Neuron (in vitro differentiated cells): Measurements from ENCODE around the gene CHD8.

Experiments used
- H2AFZ ChIP-seq: one replicate; pipeline ENCODE4 v1.6.1; 2013; ENCODE audit warnings: low read depth, mild to moderate bottlenecking, inconsistent platforms, low read length, moderate library complexity
- H3K27me3 ChIP-seq: one replicate; pipeline ENCODE4 v1.6.1; 2013; ENCODE audit warnings: low read length; ENCODE audit not compliant: insufficient read depth
- H3K36me3 ChIP-seq: one replicate; pipeline ENCODE4 v1.6.1; 2013; ENCODE audit warnings: low read length; ENCODE audit not compliant: insufficient read depth
- H3K4me1 ChIP-seq: one replicate; pipeline ENCODE4 v1.6.1; 2013; ENCODE audit warnings: low read length; ENCODE audit not compliant: insufficient read depth
- H3K4me3 ChIP-seq: 2 replicates; pipeline ENCODE4 v1.5.1; 2013; ENCODE audit warnings: mild to moderate bottlenecking, low read length, moderate library complexity
- H3K9me3 ChIP-seq: one replicate; pipeline ENCODE4 v1.6.1; 2013; ENCODE audit warnings: low read length

The CHD8 gene

GRCh38 chr14:21414137-21414631, 41.7 kb downstream of the CHD8 start:
- H3K4me1 ChIP-seq: no peaks in the 10 kb centered on the region
- no peaks in the 10 kb centered on the region for H3K27me3 ChIP-seq
- H3K9me3 ChIP-seq: no peaks in the 10 kb centered on the region
- peaks cover 85% of the 10 kb centered on the region for H3K36me3 ChIP-seq
- H3K4me3 ChIP-seq: no peak overlapping the region
- no peak overlapping the region for H2AFZ ChIP-seq

DNA sequence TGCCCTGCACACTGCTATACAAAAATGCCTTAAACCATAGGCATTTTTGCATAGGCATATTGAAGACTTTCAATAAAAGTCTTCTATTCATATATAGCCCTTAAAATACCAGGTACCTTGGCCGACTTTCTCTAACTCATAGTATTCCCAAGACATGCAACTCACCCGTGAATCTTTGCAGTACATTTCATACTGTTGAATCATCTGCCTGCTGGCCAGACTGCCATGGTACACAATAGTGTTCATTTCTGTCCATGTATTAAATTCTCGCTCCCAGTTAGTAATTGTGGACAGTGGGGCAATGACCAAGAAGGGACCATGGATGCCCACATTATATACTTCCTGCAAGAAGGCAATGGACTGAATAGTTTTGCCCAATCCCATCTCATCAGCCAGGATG, 47.8 kb downstream of the CHD8 start:
- H3K36me3 ChIP-seq: peaks cover 94% of the 10 kb centered on the region
- H3K9me3 ChIP-seq: no peaks in the 10 kb centered on the region
- no peak overlapping the region for H2AFZ ChIP-seq
- no peaks in the 10 kb centered on the region for H3K4me1 ChIP-seq
- H3K4me3 ChIP-seq: no peak overlapping the region
- H3K27me3 ChIP-seq: no peaks in the 10 kb centered on the region

GRCh38 chr14:21406213-21406612, 49.7 kb downstream of the CHD8 start:
- Histone ChIP-seq H3K27me3 (no peaks in the 10 kb centered on the region), H2AFZ (no peak overlapping the region), H3K9me3 (no peaks in the 10 kb centered on the region), H3K36me3 (peaks cover 93% of the 10 kb centered on the region), H3K4me1 (no peaks in the 10 kb centered on the region), H3K4me3 (no peak overlapping the region)

DNA sequence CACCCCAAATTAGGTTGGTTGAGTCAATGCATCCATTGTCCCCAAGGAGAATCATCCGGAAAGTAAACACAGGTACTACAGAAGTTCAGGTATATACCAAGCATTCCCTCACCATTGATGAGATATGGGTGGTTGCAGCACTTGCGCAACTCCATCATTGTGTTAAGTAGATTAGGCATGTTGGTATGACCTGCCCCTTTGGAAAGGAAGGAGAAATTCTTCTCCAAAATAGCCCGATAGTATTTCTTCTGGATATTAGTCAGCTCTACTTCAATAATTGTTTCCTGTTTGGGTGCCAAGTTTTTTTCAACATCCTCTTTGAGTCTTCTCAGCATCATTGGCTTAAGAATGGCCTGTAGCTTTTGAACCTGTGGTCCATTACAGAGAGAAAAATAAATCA, 50.8 kb downstream of the CHD8 start:
- no peak overlapping the region for H3K4me3 ChIP-seq
- H3K27me3 ChIP-seq: no peaks in the 10 kb centered on the region
- no peaks in the 10 kb centered on the region for H3K4me1 ChIP-seq
- H3K36me3 ChIP-seq: peaks cover 93% of the 10 kb centered on the region
- H2AFZ ChIP-seq: no peak overlapping the region
- no peaks in the 10 kb centered on the region for H3K9me3 ChIP-seq

DNA sequence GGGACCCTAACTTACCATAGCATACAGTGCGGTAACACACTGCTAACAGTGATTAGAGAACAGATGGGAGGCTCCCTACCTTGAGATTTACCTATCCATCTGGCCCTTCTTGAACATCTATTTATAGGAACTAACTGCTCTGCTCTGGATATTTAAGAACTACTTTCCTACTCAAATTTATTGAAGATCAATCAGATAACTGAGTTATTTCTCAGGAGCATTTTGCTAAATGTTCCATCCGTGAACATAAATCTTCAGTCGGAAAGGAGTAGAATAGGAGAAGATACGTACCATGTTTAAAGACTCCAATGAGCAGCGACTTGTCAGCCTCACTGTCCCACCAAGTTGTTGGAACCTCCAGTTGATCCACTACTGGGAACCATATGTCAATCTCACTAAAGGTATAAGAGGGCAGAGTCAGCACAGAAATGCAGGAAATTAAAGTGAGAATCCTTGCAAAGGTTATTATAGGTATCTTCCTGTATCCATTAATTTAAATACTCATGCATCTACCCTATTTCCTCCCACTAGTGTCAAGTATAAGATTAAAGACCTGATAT, 56.5 kb downstream of the CHD8 start:
- H2AFZ ChIP-seq: no peak overlapping the region
- H3K36me3 ChIP-seq: peaks cover 92% of the 10 kb centered on the region
- H3K4me1 ChIP-seq: no peaks in the 10 kb centered on the region
- no peaks in the 10 kb centered on the region for H3K27me3 ChIP-seq
- H3K4me3 ChIP-seq: no peak overlapping the region
- no peaks in the 10 kb centered on the region for H3K9me3 ChIP-seq

GRCh38 chr14:21398901-21399300, 57.0 kb downstream of the CHD8 start:
- Histone ChIP-seq H2AFZ (no peak overlapping the region), H3K9me3 (no peaks in the 10 kb centered on the region), H3K4me3 (no peak overlapping the region), H3K36me3 (peaks cover 93% of the 10 kb centered on the region), H3K4me1 (no peaks in the 10 kb centered on the region), H3K27me3 (no peaks in the 10 kb centered on the region)

- Histone ChIP-seq H3K27me3 (no peaks in the 10 kb centered on the region), H3K9me3 (no peaks in the 10 kb centered on the region), H3K36me3 (peaks cover 96% of the 10 kb centered on the region), H3K4me3 (no peak overlapping the region), H3K4me1 (no peaks in the 10 kb centered on the region), H2AFZ (no peak overlapping the region)
These were observed 60.5 kb downstream of the CHD8 start for GRCh38 chr14:21395450-21395849.

DNA sequence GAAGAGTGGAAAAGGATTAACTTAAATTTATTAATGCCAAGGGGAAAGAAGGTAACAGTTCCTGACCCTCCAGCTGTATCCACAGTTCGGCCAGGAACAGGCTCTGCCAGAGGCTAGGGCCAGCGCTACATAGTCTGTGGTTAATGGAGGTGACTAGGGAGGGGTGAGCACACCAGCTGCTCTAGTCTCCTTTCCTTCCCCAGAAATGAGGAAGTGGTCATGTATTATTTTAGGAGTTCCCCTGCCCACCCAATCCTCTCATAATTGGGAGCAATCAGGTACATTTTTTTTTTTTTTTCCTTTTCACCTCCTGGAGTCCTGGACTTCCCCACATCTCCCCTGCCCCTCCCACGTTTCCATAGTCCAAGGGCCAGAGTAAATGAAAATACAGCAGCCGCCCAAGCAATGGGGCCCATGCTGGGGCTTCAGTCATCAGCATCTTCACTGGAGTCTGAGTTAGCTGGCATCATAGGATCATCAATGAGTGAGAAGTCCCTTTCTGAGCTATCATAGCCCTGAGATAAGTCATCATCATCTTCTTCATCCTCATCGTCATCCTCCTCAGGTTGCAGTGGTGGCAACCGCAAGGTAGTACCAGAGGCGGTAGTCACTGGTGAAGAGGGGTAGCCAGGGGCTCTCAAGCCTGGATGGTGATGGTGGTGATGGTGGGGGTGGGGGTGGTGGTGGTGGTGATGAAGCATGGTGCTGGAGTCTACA, 70.6 kb downstream of the CHD8 start:
- H3K9me3 ChIP-seq: no peaks in the 10 kb centered on the region
- H3K27me3 ChIP-seq: no peaks in the 10 kb centered on the region
- H2AFZ ChIP-seq: no peak overlapping the region
- H3K4me1 ChIP-seq: peaks cover 25% of the 10 kb centered on the region
- H3K36me3 ChIP-seq: peaks cover 52% of the 10 kb centered on the region
- no peak overlapping the region for H3K4me3 ChIP-seq

DNA sequence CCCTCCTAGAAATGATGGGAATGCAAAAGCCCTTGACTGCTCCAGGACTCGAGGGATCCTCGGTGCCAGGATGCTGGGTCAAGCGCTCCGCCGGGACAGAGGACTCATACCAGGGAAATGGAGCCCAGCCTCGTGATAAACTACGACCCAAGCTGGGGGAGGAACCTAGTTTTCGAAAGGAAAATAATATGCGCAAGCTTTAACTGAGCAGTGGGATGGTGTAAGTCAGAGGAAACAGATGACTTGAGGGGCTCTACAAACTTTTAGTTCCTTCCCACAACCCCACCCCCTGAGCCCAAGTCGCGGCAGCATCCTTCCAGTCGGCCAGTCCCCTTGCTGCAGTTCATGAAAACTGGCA, 71.5 kb downstream of the CHD8 start:
- peaks cover 25% of the 10 kb centered on the region for H3K4me1 ChIP-seq
- H2AFZ ChIP-seq: peak overlapping the region; percentile 0
- peak overlapping the region; percentile 64 for H3K4me3 ChIP-seq
- no peaks in the 10 kb centered on the region for H3K27me3 ChIP-seq
- no peaks in the 10 kb centered on the region for H3K9me3 ChIP-seq
- H3K36me3 ChIP-seq: peaks cover 49% of the 10 kb centered on the region

DNA sequence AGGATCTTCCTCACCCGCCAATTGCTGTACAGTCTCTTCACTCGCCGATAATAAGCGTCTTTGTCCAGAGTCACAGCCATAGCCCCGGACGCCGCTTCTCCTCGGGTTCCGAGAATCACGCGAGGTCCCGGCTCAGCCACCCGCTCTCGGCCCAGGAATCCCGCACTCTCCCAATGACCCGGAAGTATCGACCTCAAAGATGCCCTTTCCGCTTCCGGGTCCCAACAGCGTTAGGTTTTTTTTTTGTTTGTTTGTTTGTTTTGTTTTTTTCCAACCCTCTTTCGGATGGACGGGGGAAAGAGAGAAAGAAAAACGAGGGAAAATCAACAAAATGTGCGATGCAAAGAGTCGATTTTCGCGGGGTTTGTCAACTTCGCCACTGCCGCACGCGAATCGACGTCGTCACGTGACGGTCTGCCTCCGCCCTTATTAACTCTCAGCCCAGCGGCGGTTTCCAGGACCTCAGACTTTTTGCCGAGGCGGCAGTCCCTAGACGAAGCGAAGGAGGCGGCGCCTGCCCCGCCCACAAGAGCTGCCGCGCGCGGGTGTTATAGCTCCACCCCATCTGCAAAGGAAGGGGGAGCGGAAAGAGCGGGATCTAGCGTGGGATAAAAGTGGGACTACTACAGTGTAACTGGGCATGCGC, 72.0 kb downstream of the CHD8 start, which contains the start of gene SUPT16H:
Gene SUPT16H (minus strand): TSS at position 172 of the 646 bp plus-strand sequence. CDS start 92 bp downstream, at position 80.
- Histone ChIP-seq H3K36me3 (peaks cover 50% of the 10 kb centered on the region), H3K4me3 (peak within 1 kb of the TSS; percentile 64)

DNA sequence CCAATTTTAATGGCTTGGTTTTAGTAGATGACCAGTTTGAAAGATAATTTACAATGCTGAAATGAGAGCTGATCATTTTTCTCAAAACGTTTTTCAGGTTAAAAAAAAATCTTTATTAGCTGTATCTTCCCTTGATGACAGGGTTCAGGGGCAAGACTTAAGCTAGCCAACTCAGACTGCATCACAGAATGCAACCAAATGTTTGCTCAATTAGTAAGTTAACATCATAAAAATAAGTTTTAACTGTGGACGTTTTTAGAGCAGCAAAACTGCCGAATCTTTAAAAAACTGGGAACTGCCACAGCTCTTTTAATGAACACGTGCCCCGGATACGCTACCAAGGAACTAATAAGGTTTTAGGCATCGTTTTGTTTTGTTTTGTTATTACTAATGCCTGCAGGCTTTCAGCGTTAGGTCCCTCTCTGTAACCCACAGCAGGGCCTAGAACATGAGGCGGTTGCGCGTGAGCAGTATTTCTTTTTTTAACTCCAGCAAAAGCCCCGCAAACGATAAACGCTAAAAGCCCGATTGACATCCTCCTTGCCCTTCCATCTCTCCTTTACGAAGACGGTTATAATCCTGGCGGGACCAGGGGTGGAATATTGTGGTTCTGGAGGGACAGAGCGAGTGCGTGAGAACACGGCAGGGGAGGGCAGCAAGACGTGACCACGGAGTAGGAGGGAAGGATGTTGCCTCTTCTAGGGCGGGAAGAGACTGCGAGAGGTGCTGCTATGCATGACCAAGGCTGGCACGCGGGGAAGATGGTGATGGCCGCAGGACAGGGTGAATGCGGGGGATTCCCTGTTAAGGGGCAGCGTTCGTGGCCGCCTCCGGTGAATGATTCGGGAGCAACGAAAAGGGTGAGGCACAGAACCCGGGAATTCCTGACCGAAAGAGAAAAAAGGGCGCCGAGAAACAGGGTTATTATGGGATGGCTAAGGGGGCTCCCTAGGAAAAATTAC, 72.8 kb downstream of the CHD8 start:
- H2AFZ ChIP-seq: peak overlapping the region; percentile 0
- H3K27me3 ChIP-seq: no peaks in the 10 kb centered on the region
- peaks cover 46% of the 10 kb centered on the region for H3K36me3 ChIP-seq
- H3K4me3 ChIP-seq: peak overlapping the region; percentile 64
- H3K9me3 ChIP-seq: no peaks in the 10 kb centered on the region
- H3K4me1 ChIP-seq: peaks cover 25% of the 10 kb centered on the region

More for the DNA sequence above, 72.0 kb downstream of the CHD8 start, which contains the start of gene SUPT16H:
- peaks cover 25% of the 10 kb centered on the region for H3K4me1 ChIP-seq
- H3K27me3 ChIP-seq: no peaks in the 10 kb centered on the region
- H2AFZ ChIP-seq: peak within 1 kb of the TSS; percentile 0
- H3K9me3 ChIP-seq: no peaks in the 10 kb centered on the region

GRCh38 chr14:21382095-21382494, 73.8 kb downstream of the CHD8 start:
- no peak overlapping the region for H2AFZ ChIP-seq
- H3K4me3 ChIP-seq: peak overlapping the region; percentile 64
- H3K4me1 ChIP-seq: peaks cover 25% of the 10 kb centered on the region
- no peaks in the 10 kb centered on the region for H3K9me3 ChIP-seq
- H3K27me3 ChIP-seq: no peaks in the 10 kb centered on the region
- peaks cover 41% of the 10 kb centered on the region for H3K36me3 ChIP-seq
